Measurements from ENCODE around the gene LPCAT4. TPM values are rescaled to one million over a fixed set of nuclear protein-coding genes. Genes with fewer than 3 reads are reported as not detected.
A peak's percentile ranks its signal among the peaks of the same experiment; 100 is the strongest.

LPCAT4 gene
- total and polyA plus RNA-seq, 10 donors, result 18.6 to 53.7 (median 40.6) TPM

DNA sequence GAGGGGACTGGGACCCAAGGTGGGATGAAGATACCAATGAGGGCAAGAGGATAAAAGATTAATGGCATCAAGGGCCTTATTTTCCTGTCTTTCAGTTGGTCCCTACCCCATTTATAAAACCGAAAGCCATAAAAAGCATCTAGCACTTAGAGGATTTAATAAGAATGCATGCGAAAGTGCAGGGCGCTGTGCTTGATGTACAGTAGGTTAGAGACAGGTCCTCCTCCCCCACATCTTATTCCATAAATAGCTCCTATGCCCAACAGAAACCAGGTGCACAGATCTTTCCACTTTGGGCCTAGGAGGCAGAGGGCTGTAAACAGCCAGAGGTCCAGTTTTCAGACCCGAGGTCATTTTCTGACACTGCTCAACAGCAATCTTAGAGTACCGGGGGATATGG is 1.2 kb downstream of the LPCAT4 start:
- no peaks in the 10 kb centered on the region for H3K9me3 ChIP-seq
- H3K27ac ChIP-seq, result peak overlapping the region; percentile 22 to 100 (median 97)
- WGBS, 5 donors, result 37 to 45% (median 38%) methylated on average over 5 of the region's 5 CpGs
- no peak for DNase-seq
- no peaks in the 10 kb centered on the region for H3K27me3 ChIP-seq (replicated peaks in 1 of 7)
- intact Hi-C loops (cut with DNase I; ENCODE audit: low total_unique reads), result loop anchor here (10.0 kb wide), 1 partner anchor 131 kb away; no protein-coding TSS in a partner anchor
- peak overlapping the region; percentile 58 to 99 (median 94) for H3K4me3 ChIP-seq
- peaks cover 0 to 34% (median 10%) of the 10 kb centered on the region in 6 donors for H3K36me3 ChIP-seq
- TF ChIP-seq POLR2AphosphoS5 (IDR thresholded peaks at IDR 0.05) (no peak), POLR2A (IDR thresholded peaks at IDR 0.05) (no peak)
- TF ChIP-seq, protein P1, sequence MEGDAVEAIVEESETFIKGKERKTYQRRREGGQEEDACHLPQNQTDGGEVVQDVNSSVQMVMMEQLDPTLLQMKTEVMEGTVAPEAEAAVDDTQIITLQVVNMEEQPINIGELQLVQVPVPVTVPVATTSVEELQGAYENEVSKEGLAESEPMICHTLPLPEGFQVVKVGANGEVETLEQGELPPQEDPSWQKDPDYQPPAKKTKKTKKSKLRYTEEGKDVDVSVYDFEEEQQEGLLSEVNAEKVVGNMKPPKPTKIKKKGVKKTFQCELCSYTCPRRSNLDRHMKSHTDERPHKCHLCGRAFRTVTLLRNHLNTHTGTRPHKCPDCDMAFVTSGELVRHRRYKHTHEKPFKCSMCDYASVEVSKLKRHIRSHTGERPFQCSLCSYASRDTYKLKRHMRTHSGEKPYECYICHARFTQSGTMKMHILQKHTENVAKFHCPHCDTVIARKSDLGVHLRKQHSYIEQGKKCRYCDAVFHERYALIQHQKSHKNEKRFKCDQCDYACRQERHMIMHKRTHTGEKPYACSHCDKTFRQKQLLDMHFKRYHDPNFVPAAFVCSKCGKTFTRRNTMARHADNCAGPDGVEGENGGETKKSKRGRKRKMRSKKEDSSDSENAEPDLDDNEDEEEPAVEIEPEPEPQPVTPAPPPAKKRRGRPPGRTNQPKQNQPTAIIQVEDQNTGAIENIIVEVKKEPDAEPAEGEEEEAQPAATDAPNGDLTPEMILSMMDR (IDR thresholded peaks at IDR 0.05 in 8 of 11, conservative IDR thresholded peaks at IDR 0.05 in 3 of 11), result no peak
- H3K4me1 ChIP-seq, result peaks cover 6 to 50% (median 30%) of the 10 kb centered on the region in 6 donors

DNA sequence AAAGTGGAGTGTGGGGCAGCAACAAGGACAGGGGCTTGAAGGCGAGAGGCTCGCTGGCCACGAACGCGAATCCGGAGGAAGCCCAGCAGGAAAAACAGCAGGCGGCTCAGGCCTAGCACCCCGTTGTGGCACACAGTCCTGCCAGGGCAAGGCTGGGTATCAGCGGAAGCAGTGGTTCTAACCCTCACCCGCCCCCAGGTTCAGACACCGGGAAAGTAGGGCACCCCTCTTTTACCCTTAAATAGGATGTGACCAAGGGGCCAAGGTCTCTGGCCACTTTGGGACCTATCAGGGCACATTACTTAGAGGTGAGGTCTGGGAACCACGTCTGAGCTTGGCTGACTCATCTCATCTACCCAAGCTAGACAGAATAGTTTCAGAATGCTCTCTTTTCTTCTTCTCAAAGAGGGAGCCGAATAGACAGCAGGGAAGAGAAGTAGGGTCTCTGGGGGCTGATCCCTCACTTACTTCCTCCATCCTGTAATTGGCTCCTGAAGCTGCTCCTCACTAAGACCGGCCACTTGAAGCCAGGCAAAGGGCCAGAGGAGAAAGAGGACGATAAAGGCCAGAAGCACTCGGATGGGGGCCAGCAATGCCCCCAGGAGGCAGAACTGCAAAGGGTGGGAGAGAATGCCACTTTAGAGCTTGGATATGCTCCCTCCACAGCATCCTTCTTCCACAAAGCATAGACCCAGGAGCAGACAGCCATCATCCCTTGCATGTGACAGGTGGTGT is 1.7 kb downstream of the LPCAT4 start:
- TF ChIP-seq POLR2A (IDR thresholded peaks at IDR 0.05) (no peak), POLR2AphosphoS5 (IDR thresholded peaks at IDR 0.05) (no peak)
- TF ChIP-seq, protein P1 (IDR thresholded peaks at IDR 0.05 in 8 of 11, conservative IDR thresholded peaks at IDR 0.05 in 3 of 11), result no peak
- intact Hi-C loops (cut with DNase I; ENCODE audit: low total_unique reads), result loop anchor here (10.0 kb wide), 1 partner anchor 130 kb away; no protein-coding TSS in a partner anchor
- 71 to 85% (median 74%) methylated on average over 16 of the region's 16 CpGs for WGBS, 5 donors
- Histone ChIP-seq H3K4me1 (peaks cover 6 to 50% (median 30%) of the 10 kb centered on the region in 6 donors), H3K9me3 (no peaks in the 10 kb centered on the region), H3K36me3 (peaks cover 0 to 39% (median 10%) of the 10 kb centered on the region in 6 donors), H3K27me3 (replicated peaks in 1 of 7) (no peaks in the 10 kb centered on the region), H3K27ac (peak overlapping the region in 7 of 8 donors; percentile 11 to 100 (median 97)), H3K4me3 (peak overlapping the region in 7 of 8 donors; percentile 84 to 99 (median 94))
- DNase-seq, result no peak

DNA sequence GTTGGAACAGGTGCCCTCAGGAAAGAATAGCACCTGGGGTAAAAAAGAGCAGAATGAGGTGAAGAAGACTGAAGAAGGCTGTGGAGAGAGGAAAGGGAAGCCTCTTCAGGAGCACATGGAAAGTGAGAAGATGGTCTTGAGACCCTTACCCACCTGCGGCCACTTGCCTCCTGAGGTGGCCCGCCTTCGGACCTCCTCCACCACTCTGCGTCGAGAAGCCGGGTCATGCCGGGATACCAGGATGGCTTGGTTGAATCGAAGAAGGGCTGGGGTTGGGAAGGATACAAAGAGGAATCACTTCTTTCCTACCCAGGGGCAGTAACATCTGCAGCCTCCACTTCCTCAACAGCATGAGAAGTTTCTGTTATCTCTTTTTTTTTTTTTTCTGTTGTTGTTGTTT is 3.0 kb downstream of the LPCAT4 start:
- Histone ChIP-seq H3K4me3 (no peak overlapping the region), H3K27me3 (replicated peaks in 1 of 7) (no peaks in the 10 kb centered on the region), H3K27ac (no peak overlapping the region), H3K4me1 (peaks cover 6 to 43% (median 30%) of the 10 kb centered on the region in 6 donors), H3K9me3 (no peaks in the 10 kb centered on the region), H3K36me3 (peaks cover 0 to 52% (median 20%) of the 10 kb centered on the region in 6 donors)
- no peak for DNase-seq
- TF ChIP-seq POLR2A (IDR thresholded peaks at IDR 0.05), result no peak
- TF ChIP-seq, protein P1 (IDR thresholded peaks at IDR 0.05 in 8 of 11, conservative IDR thresholded peaks at IDR 0.05 in 3 of 11), result no peak
- TF ChIP-seq POLR2AphosphoS5 (IDR thresholded peaks at IDR 0.05), result no peak
- 92 to 98% (median 96%) methylated on average over 8 of the region's 8 CpGs for WGBS, 5 donors
- intact Hi-C loops (cut with DNase I; ENCODE audit: low total_unique reads), result loop anchor here (10.0 kb wide), 1 partner anchor 129 kb away; no protein-coding TSS in a partner anchor
